Caco-2 (cell line): ENCODE results near the gene POLR1H. TPM values are rescaled to one million over a fixed set of nuclear protein-coding genes. Genes with fewer than 3 reads are reported as not detected.

ENCODE experiments used
- BruUV-seq: library from RNA; stranded (reverse); fragments of 400-500 nt; replicated peaks from 2 replicates; lab custom pipeline; 2021; lab: Mats Ljungman, UMichigan
- CTCF ChIA-PET: fragments of 300-600 bp; sonication (Branson Sonifier 250); formaldehyde crosslinking; loops from one replicate; lab custom pipeline; 2022; ENCODE audit warnings: antibody characterized with exemption; lab: Charles Lee
- POLR2A ChIA-PET: fragments of 300-600 bp; sonication (Branson Sonifier 250); formaldehyde crosslinking; loops from one replicate; lab custom pipeline; 2022; ENCODE audit warnings: antibody characterized with exemption; lab: Charles Lee
- DNase-seq, 2 experiments: peaks; one replicate each; pipeline versions ENCODE4 v3.0.0 to v3.0.0-alpha.2; 2020 to 2022
- H3K27me3 ChIP-seq: replicated peaks from 2 replicates; pipeline ENCODE4 v1.6.0; 2011; ENCODE audit warnings: low read length; ENCODE audit not compliant: control insufficient read depth, insufficient read depth
- H3K36me3 ChIP-seq: 2 replicates; pipeline ENCODE4 v1.5.1; 2011; ENCODE audit warnings: low read length; ENCODE audit not compliant: control insufficient read depth, insufficient read depth
- H3K4me1 ChIP-seq: fragments of 250-450 bp; sonication (Bioruptor Pico); 2 replicates; pipeline ENCODE4 v1.5.1; 2020; ENCODE audit warnings: mild to moderate bottlenecking
- H3K4me3 ChIP-seq: 2 replicates; pipeline ENCODE4 v1.5.1; 2011; ENCODE audit warnings: low read depth, mild to moderate bottlenecking, control low read depth, low read length
- H3K9me3 ChIP-seq: fragments of 250-450 bp; sonication (Bioruptor Pico); 2 replicates; pipeline ENCODE4 v1.5.1; 2020; ENCODE audit warnings: mild to moderate bottlenecking, moderate library complexity
- H3K27ac Mint-ChIP-seq: one replicate; pipeline ENCODE4 v1.8.0; 2022; ENCODE audit warnings: mixed read lengths; ENCODE audit not compliant: unreplicated experiment
- H3K27me3 Mint-ChIP-seq: one replicate; pipeline ENCODE4 v1.8.0; 2022; ENCODE audit warnings: mixed read lengths; ENCODE audit not compliant: insufficient read depth, unreplicated experiment
- H3K36me3 Mint-ChIP-seq: one replicate; pipeline ENCODE4 v1.8.0; 2022; ENCODE audit warnings: mild to moderate bottlenecking, mixed read lengths; ENCODE audit not compliant: insufficient read depth, unreplicated experiment
- H3K4me1 Mint-ChIP-seq: one replicate; pipeline ENCODE4 v1.8.0; 2022; ENCODE audit warnings: low read depth, mixed read lengths; ENCODE audit not compliant: unreplicated experiment
- H3K4me3 Mint-ChIP-seq: one replicate; pipeline ENCODE4 v1.8.0; 2022; ENCODE audit warnings: mild to moderate bottlenecking, moderate library complexity, mixed read lengths; ENCODE audit not compliant: unreplicated experiment
- H3K9me3 Mint-ChIP-seq: one replicate; pipeline ENCODE4 v1.8.0; 2022; ENCODE audit warnings: mixed read lengths; ENCODE audit not compliant: unreplicated experiment
- intact Hi-C: fragments of 100-400 bp; cut with micrococcal nuclease; formaldehyde crosslinking; loops from one replicate; pipeline ENCODE4 v1.10.0; 2022; ENCODE audit not compliant: unreplicated experiment
- total RNA-seq: library from RNA; stranded (reverse); gene quantifications from 2 replicates; pipeline ENCODE4 v1.2.3, GENCODE V29; 2022
- TF ChIP-seq, protein P1 (sequence below), 2 experiments: fragments of 200-600 bp in 1 of 2; IDR thresholded peaks; 1 replicate in 1 of 2; 2 replicates in 1 of 2; pipeline versions ENCODE4 v1.5.1 to v1.8.0; 2011 to 2022; ENCODE audit warnings: antibody characterized with exemption in 1 of 2, control low read depth in 1 of 2, inconsistent platforms in 1 of 2, low read depth in 1 of 2, low read length in 1 of 2, mild to moderate bottlenecking in 1 of 2, moderate library complexity in 1 of 2; ENCODE audit not compliant: insufficient read depth in 1 of 2, severe bottlenecking in 1 of 2, unreplicated experiment in 1 of 2

POLR1H gene
- total RNA-seq, 1 experiment from 2014 or later, result 27.6 TPM

GRCh38 chr6:30113841-30114240, 52.8 kb downstream of the POLR1H start:
- no peak overlapping the region for H3K27ac Mint-ChIP-seq
- H3K9me3 Mint-ChIP-seq, result no peaks in the 10 kb centered on the region
- no peak overlapping the region for H3K4me3 ChIP-seq
- no peaks in the 10 kb centered on the region for H3K27me3 ChIP-seq
- TF ChIP-seq, protein P1, sequence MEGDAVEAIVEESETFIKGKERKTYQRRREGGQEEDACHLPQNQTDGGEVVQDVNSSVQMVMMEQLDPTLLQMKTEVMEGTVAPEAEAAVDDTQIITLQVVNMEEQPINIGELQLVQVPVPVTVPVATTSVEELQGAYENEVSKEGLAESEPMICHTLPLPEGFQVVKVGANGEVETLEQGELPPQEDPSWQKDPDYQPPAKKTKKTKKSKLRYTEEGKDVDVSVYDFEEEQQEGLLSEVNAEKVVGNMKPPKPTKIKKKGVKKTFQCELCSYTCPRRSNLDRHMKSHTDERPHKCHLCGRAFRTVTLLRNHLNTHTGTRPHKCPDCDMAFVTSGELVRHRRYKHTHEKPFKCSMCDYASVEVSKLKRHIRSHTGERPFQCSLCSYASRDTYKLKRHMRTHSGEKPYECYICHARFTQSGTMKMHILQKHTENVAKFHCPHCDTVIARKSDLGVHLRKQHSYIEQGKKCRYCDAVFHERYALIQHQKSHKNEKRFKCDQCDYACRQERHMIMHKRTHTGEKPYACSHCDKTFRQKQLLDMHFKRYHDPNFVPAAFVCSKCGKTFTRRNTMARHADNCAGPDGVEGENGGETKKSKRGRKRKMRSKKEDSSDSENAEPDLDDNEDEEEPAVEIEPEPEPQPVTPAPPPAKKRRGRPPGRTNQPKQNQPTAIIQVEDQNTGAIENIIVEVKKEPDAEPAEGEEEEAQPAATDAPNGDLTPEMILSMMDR (IDR thresholded peaks at IDR 0.05; ENCODE audit: insufficient read depth in 1 of 2, low read depth in 1 of 2, low read length in 1 of 2, severe bottlenecking in 1 of 2, unreplicated experiment in 1 of 2), result no peak
- ChIA-PET CTCF (interaction anchor here (1.8 kb wide), 1 partner anchor 17 kb away, joined by 5 read pairs; no protein-coding TSS in a partner anchor), POLR2A (no interaction called here)
- no peaks in the 10 kb centered on the region for H3K27me3 Mint-ChIP-seq
- H3K36me3 Mint-ChIP-seq, result no peaks in the 10 kb centered on the region
- H3K4me1 ChIP-seq, result peaks cover 26% of the 10 kb centered on the region
- DNase-seq, result no peak
- no peaks in the 10 kb centered on the region for H3K36me3 ChIP-seq
- no peaks in the 10 kb centered on the region for H3K9me3 ChIP-seq
- intact Hi-C loops, result no loop called here
- no TSS peak for BruUV-seq
- H3K4me1 Mint-ChIP-seq, result peaks cover 32% of the 10 kb centered on the region
- H3K4me3 Mint-ChIP-seq, result no peak overlapping the region

Other genes with a start within 250 kb of the POLR1H start
- 0.88 TPM in 1 of 2 replicates, not detected in the other for gene HLA-G, start 233.4 kb upstream of the POLR1H start, total RNA-seq
- 192 and 198 TPM in 2 replicates for gene HLA-A, start 118.7 kb upstream of the POLR1H start, total RNA-seq
- gene PPP1R11, start 5.9 kb downstream of the POLR1H start, total RNA-seq, result 35.5 and 35.6 TPM in 2 replicates
- gene RNF39, start 14.5 kb downstream of the POLR1H start, total RNA-seq, result 0.23 and 0.37 TPM in 2 replicates
- gene TRIM31, start 51.8 kb downstream of the POLR1H start, total RNA-seq, result 0.70 and 0.74 TPM in 2 replicates
- gene TRIM40, start 74.9 kb downstream of the POLR1H start, total RNA-seq, result not detected in 2 replicates
- 0.95 and 1.4 TPM in 2 replicates for gene TRIM10, start 99.9 kb downstream of the POLR1H start, total RNA-seq
- 5.2 and 6.9 TPM in 2 replicates for gene TRIM15, start 102.3 kb downstream of the POLR1H start, total RNA-seq
- 48.1 and 49.0 TPM in 2 replicates for gene TRIM26, start 152.1 kb downstream of the POLR1H start, total RNA-seq